ENCODE measurements around the gene EML6.

DNA sequence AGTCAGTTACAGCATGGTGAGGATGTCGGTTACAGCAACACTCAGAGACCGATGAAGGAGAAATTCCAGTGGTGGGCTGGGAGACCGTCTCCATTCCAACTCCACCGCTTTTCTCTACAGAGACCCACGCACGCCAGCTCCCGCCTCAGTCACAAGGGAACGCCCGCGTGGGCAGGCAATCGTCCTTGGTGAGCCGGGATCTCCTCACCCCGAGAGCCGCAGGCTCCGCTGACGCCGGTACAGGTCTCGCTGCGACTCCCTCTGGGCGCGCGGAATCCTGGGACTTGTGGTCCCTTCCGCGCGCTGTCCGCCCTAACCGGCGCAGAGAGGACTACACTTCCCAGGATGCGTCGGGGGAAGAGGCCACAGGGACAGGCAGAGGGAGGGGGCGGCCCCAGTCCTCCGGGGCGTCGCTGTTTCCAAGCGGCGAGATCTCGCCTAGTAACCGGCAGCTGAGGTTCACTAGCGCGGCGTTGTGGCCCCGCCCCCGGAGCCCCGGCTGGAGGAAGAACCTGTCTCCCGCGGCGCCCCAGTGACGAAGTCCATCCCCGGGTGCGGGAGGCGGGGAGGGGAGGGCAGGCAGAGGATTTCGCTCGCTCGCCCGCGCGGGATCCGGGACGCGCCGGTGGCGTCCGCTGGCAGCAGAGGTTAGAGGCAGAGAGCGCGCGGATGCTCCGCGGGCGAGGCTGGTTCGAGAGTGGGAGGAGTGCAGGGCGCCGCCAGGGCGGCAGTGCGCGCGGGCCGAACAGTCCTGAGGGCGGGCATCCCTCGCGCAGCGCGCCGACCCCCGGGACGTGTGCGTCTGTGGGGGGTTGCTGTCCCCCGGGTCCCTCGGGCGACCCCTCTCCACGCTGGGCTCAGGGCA is at the start of gene EML6:
- TF ChIP-seq EP300 (IDR thresholded peaks at IDR 0.05; ENCODE audit: borderline replicate concordance in 1 of 2, control insufficient read depth in 1 of 2, low read depth in 2 of 2, low read length in 2 of 2) = no peak
- peak; percentile 61; the same call in 1 of the 2 replicates for TF ChIP-seq POLR2A (IDR thresholded peaks at IDR 0.05; ENCODE audit: low read depth, low read length)
- no peak for TF ChIP-seq POLR2AphosphoS5 (IDR thresholded peaks at IDR 0.05; ENCODE audit: low read length)
- TF ChIP-seq TCF12 (IDR thresholded peaks at IDR 0.05; ENCODE audit: low read depth, low read length) = 0 out of 2 replicates have a peak, but pooled peaks have one; percentile 41
- TF ChIP-seq, protein P1, sequence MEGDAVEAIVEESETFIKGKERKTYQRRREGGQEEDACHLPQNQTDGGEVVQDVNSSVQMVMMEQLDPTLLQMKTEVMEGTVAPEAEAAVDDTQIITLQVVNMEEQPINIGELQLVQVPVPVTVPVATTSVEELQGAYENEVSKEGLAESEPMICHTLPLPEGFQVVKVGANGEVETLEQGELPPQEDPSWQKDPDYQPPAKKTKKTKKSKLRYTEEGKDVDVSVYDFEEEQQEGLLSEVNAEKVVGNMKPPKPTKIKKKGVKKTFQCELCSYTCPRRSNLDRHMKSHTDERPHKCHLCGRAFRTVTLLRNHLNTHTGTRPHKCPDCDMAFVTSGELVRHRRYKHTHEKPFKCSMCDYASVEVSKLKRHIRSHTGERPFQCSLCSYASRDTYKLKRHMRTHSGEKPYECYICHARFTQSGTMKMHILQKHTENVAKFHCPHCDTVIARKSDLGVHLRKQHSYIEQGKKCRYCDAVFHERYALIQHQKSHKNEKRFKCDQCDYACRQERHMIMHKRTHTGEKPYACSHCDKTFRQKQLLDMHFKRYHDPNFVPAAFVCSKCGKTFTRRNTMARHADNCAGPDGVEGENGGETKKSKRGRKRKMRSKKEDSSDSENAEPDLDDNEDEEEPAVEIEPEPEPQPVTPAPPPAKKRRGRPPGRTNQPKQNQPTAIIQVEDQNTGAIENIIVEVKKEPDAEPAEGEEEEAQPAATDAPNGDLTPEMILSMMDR (IDR thresholded peaks at IDR 0.05 in 2 of 3, conservative IDR thresholded peaks at IDR 0.05 in 1 of 3; ENCODE audit: control insufficient read depth in 2 of 3, extremely low read depth in 1 of 3, insufficient read depth in 1 of 3, low read depth in 3 of 3, low read length in 3 of 3) = peak; percentile 3 to 26 (median 19); a peak in 1 of 6 replicates

All from GM12878 (cell line).